Ascending aorta (tissue), 2 donors: Measurements from ENCODE around the gene RASSF6. TPM values are rescaled to one million over a fixed set of nuclear protein-coding genes. Genes with fewer than 3 reads are reported as not detected.

Source experiments
- DNase-seq, 2 donors: peaks; one replicate each; pipeline ENCODE4 v3.0.0-alpha.2; 2019; ENCODE audit warnings: low spot score in 2 of 2
- H3K27ac ChIP-seq, 2 donors: fragments of 200-600 bp; sonication (generic); one replicate each; pipeline ENCODE4 v1.5.1; 2016 to 2017; ENCODE audit warnings: mild to moderate bottlenecking in 1 of 2
- H3K27me3 ChIP-seq: fragments of 200-600 bp; sonication (generic); one replicate; pipeline ENCODE4 v1.5.1; 2017
- H3K36me3 ChIP-seq, 2 donors: fragments of 200-600 bp; sonication (generic); one replicate each; pipeline ENCODE4 v1.5.1; 2016
- H3K4me1 ChIP-seq, 2 donors: fragments of 200-600 bp; sonication (generic); one replicate each; pipeline ENCODE4 v1.5.1; 2016 to 2017; ENCODE audit warnings: mild to moderate bottlenecking in 1 of 2
- H3K4me3 ChIP-seq, 2 donors: fragments of 200-600 bp; sonication (generic); one replicate each; pipeline ENCODE4 v1.5.1; 2016 to 2017; ENCODE audit warnings: mild to moderate bottlenecking in 1 of 2
- H3K9me3 ChIP-seq, 2 donors: fragments of 200-600 bp; sonication (generic); one replicate each; pipeline ENCODE4 v1.5.1; 2016
- intact Hi-C: fragments of 100-400 bp; cut with DNase I; formaldehyde crosslinking; loops from one replicate; pipeline ENCODE4 v1.15.1; 2023
- total RNA-seq: library from RNA; depleted of rRNA; stranded (reverse); fragments of >200 nt; gene quantifications from one replicate; pipeline ENCODE4 v1.1.0, GENCODE V29; 2016
- TF ChIP-seq, protein P1 (sequence below), 3 experiments: fragments of 200-600 bp in 2 of 3; fragments of 450-650 bp in 1 of 3; sonication (generic) in 2 of 3; IDR thresholded peaks; one replicate each; pipeline ENCODE4 v1.5.1; 2016 to 2019; ENCODE audit warnings: antibody characterized with exemption in 3 of 3, mild to moderate bottlenecking in 1 of 3, moderate library complexity in 1 of 3

The RASSF6 gene
- total RNA-seq, 1 donor from 2014 or later: 1.4 TPM

DNA sequence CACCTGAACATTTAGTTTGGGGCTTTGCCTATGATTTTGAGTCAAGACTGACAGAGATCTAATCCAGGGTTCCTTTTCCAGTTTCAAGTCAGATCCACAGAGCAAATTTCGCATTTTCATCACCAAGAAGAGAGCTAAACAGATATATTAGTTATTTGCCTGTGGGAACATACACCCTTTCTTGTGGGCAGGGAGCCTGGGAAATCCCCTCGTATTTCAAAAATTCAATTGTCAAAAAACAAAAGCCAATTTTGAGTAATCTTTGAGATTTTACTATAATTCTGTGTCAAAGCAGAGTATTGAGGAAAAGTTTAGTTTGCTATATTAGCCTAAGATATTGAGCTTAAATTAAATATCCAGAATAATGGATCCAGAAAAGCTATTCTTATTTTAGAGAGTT, 82.1 kb downstream of the RASSF6 start:
- TF ChIP-seq, protein P1, sequence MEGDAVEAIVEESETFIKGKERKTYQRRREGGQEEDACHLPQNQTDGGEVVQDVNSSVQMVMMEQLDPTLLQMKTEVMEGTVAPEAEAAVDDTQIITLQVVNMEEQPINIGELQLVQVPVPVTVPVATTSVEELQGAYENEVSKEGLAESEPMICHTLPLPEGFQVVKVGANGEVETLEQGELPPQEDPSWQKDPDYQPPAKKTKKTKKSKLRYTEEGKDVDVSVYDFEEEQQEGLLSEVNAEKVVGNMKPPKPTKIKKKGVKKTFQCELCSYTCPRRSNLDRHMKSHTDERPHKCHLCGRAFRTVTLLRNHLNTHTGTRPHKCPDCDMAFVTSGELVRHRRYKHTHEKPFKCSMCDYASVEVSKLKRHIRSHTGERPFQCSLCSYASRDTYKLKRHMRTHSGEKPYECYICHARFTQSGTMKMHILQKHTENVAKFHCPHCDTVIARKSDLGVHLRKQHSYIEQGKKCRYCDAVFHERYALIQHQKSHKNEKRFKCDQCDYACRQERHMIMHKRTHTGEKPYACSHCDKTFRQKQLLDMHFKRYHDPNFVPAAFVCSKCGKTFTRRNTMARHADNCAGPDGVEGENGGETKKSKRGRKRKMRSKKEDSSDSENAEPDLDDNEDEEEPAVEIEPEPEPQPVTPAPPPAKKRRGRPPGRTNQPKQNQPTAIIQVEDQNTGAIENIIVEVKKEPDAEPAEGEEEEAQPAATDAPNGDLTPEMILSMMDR (IDR thresholded peaks at IDR 0.05): no peak
- no peak overlapping the region for H3K4me3 ChIP-seq
- no peaks in the 10 kb centered on the region for H3K36me3 ChIP-seq
- H3K9me3 ChIP-seq: no peaks in the 10 kb centered on the region
- no peaks in the 10 kb centered on the region for H3K4me1 ChIP-seq
- H3K27me3 ChIP-seq: no peaks in the 10 kb centered on the region
- intact Hi-C loops: no loop called here
- H3K27ac ChIP-seq: no peak overlapping the region
- DNase-seq: no peak

- no peak for DNase-seq
- Histone ChIP-seq H3K27me3 (no peaks in the 10 kb centered on the region), H3K4me1 (no peaks in the 10 kb centered on the region), H3K4me3 (no peak overlapping the region), H3K36me3 (no peaks in the 10 kb centered on the region), H3K9me3 (no peaks in the 10 kb centered on the region), H3K27ac (no peak overlapping the region)
- TF ChIP-seq, protein P1 (IDR thresholded peaks at IDR 0.05): no peak
- intact Hi-C loops: no loop called here
These were observed 86.5 kb downstream of the RASSF6 start for GRCh38 chr4:73533515-73534422.

- no peak overlapping the region for H3K27ac ChIP-seq
- intact Hi-C loops: no loop called here
- TF ChIP-seq, protein P1 (IDR thresholded peaks at IDR 0.05): no peak
- no peak overlapping the region for H3K4me3 ChIP-seq
- no peaks in the 10 kb centered on the region for H3K9me3 ChIP-seq
- no peaks in the 10 kb centered on the region for H3K36me3 ChIP-seq
- no peak for DNase-seq
- H3K4me1 ChIP-seq: no peaks in the 10 kb centered on the region
- no peaks in the 10 kb centered on the region for H3K27me3 ChIP-seq
These were observed 92.1 kb downstream of the RASSF6 start for GRCh38 chr4:73528171-73528570.

DNA sequence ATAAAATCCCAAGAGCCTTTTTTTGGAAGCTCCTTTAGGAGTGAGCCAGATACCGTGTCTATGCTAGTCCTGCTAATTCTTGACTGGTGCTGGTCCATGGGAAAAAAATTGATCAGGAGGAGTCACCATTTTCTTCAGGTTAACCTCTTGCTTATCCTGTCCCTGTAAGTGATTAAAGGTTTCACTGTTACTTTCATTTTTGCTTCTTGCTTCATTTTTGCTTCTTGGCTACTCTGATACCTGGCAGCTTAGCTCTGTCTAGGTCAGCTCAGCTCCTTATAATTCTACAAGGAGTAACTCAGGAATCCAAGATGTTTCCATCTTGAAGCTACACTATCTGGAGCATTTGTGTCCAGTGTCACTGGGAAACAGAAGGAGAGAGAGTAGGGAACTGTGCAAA, 93.0 kb downstream of the RASSF6 start:
- intact Hi-C loops: no loop called here
- Histone ChIP-seq H3K27ac (no peak overlapping the region), H3K9me3 (no peaks in the 10 kb centered on the region), H3K4me3 (no peak overlapping the region), H3K4me1 (no peaks in the 10 kb centered on the region), H3K36me3 (no peaks in the 10 kb centered on the region), H3K27me3 (no peaks in the 10 kb centered on the region)
- TF ChIP-seq, protein P1 (IDR thresholded peaks at IDR 0.05): no peak
- no peak for DNase-seq

DNA sequence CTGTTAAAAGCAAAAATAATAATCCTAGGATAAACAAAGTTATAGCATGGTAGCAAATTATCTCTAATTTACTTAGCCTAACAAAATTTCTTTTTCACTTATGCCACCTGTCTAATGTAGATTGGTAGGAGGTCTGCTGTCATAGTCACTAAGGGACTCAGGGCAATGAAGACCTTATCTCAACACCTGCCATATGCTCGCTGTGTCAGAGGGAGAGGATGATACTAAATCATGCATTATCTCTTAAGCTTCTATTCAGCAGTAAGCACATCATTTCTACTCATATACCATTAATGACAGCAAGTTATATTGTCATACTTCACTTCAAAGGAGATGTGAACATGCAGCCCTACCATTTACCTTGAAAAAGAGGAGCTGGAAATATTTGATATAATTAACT, 94.6 kb downstream of the RASSF6 start:
- Histone ChIP-seq H3K36me3 (no peaks in the 10 kb centered on the region), H3K9me3 (no peaks in the 10 kb centered on the region), H3K4me3 (no peak overlapping the region), H3K27me3 (no peaks in the 10 kb centered on the region), H3K27ac (no peak overlapping the region), H3K4me1 (no peaks in the 10 kb centered on the region)
- no peak for DNase-seq
- TF ChIP-seq, protein P1 (IDR thresholded peaks at IDR 0.05): no peak
- intact Hi-C loops: no loop called here
